NCI-H446 treated with DMSO at 0.1 percent for 48 hours (cell line): ENCODE measurements around the gene GABRG3.

Source experiments
- DNase-seq: peaks from one replicate; lab custom pipeline; 2025; lab: John Stamatoyannopoulos, UW

The GABRG3 gene

DNA sequence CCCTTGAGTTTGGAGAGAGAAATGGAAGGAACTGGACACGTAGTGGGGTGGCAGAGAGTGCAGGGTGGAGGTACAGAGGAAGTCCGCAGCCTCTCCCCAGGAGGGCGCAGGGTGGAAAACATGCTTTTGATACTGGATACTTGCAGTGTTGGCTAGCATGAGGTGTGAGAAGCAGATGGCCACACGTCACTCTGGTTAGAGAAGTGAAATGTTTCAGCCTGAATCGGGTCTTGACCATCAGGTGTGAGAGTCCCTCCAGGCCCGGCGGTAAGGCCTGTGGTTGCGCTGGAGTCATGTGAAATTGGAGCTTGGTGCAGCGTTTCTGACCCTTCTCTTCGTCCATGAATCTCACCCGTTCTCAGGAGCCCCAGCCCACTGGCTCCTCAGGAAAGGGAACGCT lies 93.1 kb downstream of the GABRG3 start:
- no peak for DNase-seq

- no peak for DNase-seq
Observed at GRCh38 chr15:27065151-27065550, 94.2 kb downstream of the GABRG3 start.

- no peak for DNase-seq
Observed at GRCh38 chr15:27065785-27066184, 94.8 kb downstream of the GABRG3 start.

- no peak for DNase-seq
Observed at GRCh38 chr15:27066446-27066845, 95.5 kb downstream of the GABRG3 start.

DNA sequence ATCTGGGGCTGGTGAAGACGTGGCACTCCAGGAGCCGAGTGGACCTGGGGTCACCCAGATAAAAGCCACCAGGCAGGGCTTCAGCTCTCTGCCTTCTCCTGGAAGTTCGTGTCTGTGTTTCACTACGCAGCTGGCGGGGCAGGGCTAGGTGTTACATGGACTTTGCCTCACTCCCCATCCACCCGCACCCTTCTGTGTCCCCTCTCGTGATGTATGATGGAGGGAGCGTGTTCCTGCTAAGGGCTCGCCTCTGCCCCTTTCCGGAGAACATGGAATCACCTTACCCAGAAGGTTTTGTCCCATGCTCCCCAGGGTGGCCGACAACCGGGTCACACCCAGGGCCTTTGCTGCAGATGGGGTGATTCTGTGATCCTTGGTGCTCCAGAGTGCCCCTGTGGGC lies 96.2 kb downstream of the GABRG3 start:
- DNase-seq = no peak

GRCh38 chr15:27070841-27071240 lies 99.9 kb downstream of the GABRG3 start:
- DNase-seq = no peak

- no peak for DNase-seq
Observed at GRCh38 chr15:27074179-27074578, 103.2 kb downstream of the GABRG3 start.

GRCh38 chr15:27077790-27078189 lies 106.8 kb downstream of the GABRG3 start:
- no peak for DNase-seq

GRCh38 chr15:27081676-27082418 lies 110.9 kb downstream of the GABRG3 start:
- DNase-seq = no peak

DNA sequence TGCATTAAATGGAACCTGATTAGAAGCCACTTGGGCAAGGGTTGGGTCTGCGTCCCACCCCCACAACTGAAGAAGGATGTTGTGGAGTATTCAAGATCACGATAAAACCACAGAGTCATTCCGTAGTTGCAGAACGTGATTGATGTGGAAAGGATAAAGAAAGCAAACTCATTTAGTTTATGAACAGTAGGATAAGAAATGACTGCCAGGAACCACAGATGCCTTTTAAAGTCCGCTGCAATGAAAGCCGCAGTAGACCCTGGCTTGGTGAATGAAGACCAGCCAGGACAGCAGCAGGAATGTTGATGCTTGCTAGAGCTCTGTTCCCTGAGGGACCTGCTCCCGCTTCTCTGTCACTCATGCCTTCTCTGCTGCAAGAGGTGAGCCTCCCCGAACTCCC lies 111.5 kb downstream of the GABRG3 start:
- no peak for DNase-seq

GRCh38 chr15:27084844-27085243 lies 113.9 kb downstream of the GABRG3 start:
- DNase-seq = no peak

DNA sequence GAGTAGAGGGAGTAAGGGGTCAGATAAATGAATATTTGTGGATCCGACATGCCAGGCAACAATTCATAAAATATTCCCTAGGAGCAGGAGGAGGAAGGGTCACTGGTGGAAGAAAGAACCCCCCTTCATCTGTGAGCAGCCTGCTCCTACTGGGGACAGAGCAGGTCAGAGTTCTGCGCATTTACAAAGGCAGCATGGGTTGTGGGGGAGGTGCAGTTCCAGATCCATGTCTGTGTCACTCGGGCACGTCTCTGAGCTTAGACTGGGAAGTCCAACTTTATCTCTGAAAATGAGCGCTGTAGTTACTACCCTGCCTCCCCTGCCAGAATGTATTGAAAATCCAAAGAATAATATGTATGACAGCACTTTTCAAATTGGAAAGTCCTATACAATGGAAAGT lies 115.2 kb downstream of the GABRG3 start:
- DNase-seq = no peak

- DNase-seq = no peak
Observed at GRCh38 chr15:27086805-27087204, 115.8 kb downstream of the GABRG3 start.

- no peak for DNase-seq
Observed at GRCh38 chr15:27087651-27088583, 116.9 kb downstream of the GABRG3 start.

DNA sequence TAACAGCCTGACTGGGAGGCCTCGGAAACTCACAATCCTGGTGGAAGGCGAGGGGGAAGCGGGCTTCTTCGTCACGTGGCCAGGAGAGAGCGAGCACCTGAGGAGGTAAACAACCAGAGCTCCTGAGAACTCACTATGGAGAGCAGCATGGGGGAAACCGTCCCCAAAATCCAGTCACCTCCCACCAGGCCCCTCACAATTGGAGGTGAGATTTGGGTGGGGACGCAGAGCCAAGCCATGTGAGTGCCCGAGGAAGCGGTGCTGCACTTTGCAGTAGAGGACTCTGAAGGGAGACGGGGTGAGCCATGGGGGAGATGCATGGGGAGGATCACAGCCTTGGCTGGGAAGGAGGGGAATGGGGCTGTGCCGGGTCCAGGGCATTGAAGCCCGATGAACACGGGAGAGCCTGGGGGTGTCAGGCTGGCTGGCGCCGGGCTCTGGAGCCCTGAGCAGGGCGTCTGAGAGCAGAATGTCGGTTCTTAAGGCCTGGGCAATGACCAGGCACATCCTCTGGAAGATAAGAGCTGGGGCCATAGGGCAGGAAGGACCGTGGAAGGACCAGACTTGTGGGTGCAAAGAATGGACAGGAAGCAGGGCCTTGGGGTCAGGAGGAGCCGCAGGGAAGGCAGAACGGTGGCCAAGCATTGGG lies 117.7 kb downstream of the GABRG3 start:
- DNase-seq = no peak

GRCh38 chr15:27089233-27089586 lies 118.2 kb downstream of the GABRG3 start:
- no peak for DNase-seq

DNA sequence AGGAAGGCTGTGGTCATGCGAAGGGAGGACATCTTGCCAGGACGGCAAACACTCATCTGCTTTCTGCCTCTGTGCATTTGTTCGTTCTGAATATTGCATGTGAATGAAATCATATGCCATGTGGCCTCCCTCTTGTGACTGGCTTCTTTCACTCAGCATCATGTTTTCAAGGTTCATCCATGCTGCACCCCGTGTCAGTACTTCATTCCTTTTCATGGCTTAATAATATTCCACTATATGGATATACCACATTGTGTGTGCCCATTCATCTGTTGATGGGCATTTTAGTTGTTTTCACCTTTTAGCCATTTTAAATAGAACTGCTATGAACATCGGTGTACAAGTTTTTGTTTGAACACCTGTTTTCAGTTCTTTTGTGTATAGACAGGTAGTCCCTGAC lies 118.7 kb downstream of the GABRG3 start:
- no peak for DNase-seq

DNA sequence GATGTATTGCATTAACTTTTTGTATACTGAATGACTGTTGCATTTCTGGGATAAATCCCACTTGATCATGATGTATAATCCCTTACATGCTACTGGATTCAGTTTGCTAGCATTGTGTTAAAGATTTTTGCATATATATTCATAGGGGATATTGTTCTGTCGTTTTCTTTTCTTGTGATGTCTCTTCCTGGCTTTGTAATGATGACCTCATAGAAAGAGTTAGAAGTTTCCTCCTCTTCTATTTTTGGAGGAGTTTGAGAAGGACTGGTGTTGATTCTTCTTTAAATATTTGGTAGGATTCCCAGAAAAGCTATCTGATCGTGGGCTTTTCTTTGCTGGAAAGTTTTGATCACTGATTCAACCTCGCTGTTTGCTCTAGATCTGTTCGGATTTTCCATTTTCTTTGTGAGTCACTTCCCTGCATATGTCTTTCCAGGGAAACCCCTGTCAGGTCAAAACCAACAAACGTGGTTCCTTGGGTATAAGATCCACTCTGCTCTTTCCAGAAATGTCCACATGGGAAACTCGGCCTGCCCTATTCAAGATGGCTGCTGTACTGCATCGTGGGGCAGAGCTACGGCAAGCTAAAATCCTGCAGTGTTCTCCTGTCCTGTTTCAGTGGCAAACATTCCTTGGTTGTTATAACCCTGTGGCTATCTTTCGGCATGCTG lies 120.4 kb downstream of the GABRG3 start:
- DNase-seq = no peak

- no peak for DNase-seq
Observed at GRCh38 chr15:27092390-27092789, 121.4 kb downstream of the GABRG3 start.

DNA sequence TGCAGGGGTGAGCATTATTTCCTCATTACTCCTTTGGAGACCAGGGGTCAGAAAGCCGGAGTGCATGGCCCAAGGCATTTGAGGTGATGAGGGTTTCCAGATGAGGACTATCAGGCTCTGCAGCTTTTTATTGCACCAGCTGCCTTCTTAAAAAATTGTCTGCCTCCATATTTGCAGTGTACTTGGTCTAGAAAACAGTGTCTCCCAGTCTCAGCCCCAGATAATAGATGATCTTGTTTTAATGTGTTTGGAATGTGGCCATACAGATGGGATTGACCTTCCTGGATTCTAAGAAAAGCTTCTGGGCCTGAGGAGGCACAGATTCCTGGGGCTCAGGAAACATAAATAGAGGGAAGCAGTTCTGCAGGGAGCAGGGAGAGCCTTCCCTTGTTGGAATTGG lies 123.3 kb downstream of the GABRG3 start:
- DNase-seq = no peak

DNA sequence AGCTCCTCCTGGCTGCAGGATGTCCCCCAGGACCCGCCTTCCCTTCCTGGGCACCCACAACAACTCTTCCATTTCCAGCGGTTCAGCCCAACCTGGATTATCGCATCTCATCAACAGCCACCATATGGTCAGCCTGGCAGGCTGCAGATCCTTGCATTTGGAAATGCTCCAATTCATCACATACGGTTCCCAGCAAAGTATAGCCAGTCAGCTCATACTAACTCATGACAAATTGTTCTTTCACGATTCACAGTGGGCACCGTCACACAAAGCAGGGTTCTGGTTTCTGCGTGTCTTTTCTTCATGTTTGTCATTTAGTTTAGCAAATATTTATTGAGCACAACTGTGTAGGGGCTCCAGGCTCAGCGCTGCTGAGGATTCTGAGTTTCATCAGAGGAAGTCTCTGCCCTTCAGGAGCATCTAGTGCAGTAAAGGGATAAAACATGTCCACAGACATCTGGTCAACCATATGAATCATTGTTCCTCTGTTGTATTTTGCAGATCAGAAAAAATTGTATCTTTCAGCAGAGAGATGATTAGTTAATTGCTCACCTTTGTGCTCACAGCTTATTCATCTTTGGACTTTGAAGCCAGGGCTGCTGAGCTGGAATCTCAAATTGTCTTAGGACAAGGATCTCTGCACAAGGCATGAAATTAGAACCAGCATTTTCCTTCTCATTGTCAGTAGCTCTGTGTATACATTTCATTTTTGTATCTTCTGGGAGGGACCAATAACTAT lies 125.1 kb downstream of the GABRG3 start:
- DNase-seq = peak; percentile 44

GRCh38 chr15:27097506-27097905 lies 126.5 kb downstream of the GABRG3 start:
- DNase-seq = no peak
